ENCODE results near the gene NBPF1. TPM values are rescaled to one million over a fixed set of nuclear protein-coding genes. Genes with fewer than 3 reads are reported as not detected.
"Not testable (repeated sequence)": the region's sequence is repeated elsewhere in the genome, so short reads cannot be mapped to it uniquely, and the experiment has no call there.

NBPF1 gene
- total RNA-seq, 1 donor from 2014 or later = 4.1 TPM

- intact Hi-C loops (cut with micrococcal nuclease) = not testable (repeated sequence)
Measured at GRCh38 chr1:16516694-16517410, 96.5 kb downstream of the NBPF1 start.

GRCh38 chr1:16514107-16515055, 99.0 kb downstream of the NBPF1 start, which contains the start of gene RNU1-1:
TSS of gene RNU1-1 (minus strand) at chr1:16514285.
- intact Hi-C loops (cut with micrococcal nuclease) = loop anchor here (1.0 kb wide), 1 partner anchor 15 kb away; no protein-coding TSS in a partner anchor

- intact Hi-C loops (cut with micrococcal nuclease) = loop anchor here (1.0 kb wide), 1 partner anchor 14 kb away; no protein-coding TSS in a partner anchor
Measured at GRCh38 chr1:16513412-16514106, 99.8 kb downstream of the NBPF1 start.

- intact Hi-C loops (cut with micrococcal nuclease) = not testable (repeated sequence)
Measured at GRCh38 chr1:16512624-16513411, 100.5 kb downstream of the NBPF1 start.

Other genes with a start within 250 kb of the NBPF1 start
- gene SZRD1, start 246.3 kb downstream of the NBPF1 start, total RNA-seq = 167 and 173 TPM in 2 replicates
- gene SPATA21, start 176.1 kb downstream of the NBPF1 start, total RNA-seq = 0.11 TPM in 1 of 2 replicates, not detected in the other
- 104 and 110 TPM in 2 replicates for gene NECAP2, start 172.8 kb downstream of the NBPF1 start, total RNA-seq
- gene RNU1-1, start 99.3 kb downstream of the NBPF1 start, total RNA-seq = 2,343 and 2,397 TPM in 2 replicates
- gene RNU1-3, start 53.4 kb upstream of the NBPF1 start, total RNA-seq = 2,343 and 2,397 TPM in 2 replicates
- 2,343 and 2,397 TPM in 2 replicates for gene RNU1-4, start 127.0 kb upstream of the NBPF1 start, total RNA-seq

Measured in T-helper 2 cell treated with Interferon-gamma antibody and Interleukin-4, amounts not matched to agents 100 ng/mL and 5 ng/mL, for 36 hours (primary cell).